GM21528 (cell line): ENCODE data around the gene ASH1L.
"Not testable (repeated sequence)": the region's sequence is repeated elsewhere in the genome, so short reads cannot be mapped to it uniquely, and the experiment has no call there.

Experiments used
- ATAC-seq: cut with Tn5 transposase; IDR thresholded peaks from one replicate; pipeline ENCODE4 v1.9.1; 2021; ENCODE audit warnings: mild to moderate bottlenecking, moderate library complexity; ENCODE audit not compliant: unreplicated experiment, low FRiP score

ASH1L gene

DNA sequence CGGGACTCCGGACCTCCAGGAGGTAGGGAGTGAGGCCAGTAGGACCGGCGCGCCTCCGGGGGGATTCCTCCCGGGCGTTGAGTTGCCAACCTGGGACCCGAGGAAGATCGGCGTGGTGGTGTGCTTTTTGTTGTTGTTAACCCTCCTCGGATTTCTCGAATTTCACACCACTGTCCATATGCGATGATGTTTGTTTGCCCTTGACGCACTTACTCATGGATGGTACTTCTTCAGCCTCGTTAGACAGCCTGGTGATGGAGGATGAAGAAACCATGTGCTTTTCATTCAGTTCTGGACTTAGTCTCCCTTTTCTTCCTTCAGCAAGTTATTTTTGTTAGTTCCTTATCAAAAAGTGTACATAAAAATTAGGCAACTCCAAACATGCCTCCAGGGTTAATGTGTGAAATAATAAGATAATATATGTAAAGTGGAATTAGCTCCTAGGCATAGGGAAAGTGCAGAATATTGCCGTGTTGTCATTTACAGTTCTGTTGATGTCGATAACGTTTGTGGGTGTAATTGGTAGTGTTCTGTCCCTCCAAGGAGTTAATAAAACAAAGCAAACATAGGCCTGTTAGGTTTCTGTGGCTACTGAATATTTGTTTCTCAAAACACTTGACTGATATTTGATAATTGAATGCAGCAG is 897 bp upstream of the ASH1L start:
- not testable (repeated sequence) for ATAC-seq

DNA sequence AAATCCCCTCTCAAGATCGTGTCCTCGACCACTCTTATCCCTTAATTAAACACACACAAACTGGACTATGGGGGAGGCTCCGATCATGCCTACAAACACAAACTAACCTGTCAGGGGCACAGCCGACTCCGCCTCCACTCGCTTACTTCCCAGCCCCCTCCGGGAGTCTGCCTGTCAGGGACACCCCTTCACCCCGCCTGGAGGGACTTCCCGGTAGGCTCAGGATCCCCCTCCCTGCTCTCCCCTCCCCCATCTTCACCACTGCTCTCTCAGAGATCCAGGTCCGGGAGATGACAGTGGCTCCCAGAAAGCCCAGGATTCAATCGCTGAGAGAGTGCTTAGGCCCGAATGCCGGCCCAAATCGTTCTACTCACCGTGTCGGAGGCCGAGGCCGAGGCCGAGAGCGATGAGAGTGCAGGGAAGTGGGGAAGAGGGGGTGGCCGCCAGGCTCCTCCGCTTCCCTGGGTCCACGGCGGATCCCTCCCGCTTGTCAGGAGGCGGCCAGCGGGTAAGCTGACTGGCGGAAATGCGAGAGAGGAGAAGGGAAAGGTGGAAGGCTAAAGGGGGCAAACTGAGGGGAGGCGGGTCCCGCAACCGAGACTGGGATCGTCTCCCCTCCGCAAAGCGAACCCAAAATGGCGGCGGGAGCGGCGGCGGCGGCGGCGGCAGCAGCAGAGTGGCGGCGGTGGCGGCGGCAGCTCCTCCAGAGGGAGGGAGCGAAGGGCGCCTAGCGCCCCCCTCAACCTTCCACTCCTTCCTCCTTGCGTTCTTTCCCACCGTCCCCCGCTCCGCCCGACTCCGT is 623 bp downstream of the ASH1L start:
- ATAC-seq = peak; percentile 33

DNA sequence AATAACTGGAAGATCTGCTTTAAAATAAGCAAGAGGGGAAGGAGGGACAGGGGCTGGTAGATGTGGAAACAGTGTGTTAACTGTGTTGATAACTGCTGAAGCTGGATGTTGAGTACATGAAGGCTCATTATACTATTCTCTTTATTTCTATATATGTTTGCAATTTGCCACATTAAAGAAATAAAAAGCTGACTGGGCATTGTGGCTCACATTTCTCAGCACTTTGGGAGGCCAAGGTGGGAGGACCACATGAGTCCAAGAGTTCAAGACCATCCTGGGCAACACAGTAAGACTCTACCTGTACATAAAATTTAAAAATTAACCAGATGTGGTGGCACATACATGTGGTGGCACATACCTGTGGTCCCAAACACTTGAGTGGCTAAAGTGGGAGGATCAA is 6.7 kb downstream of the ASH1L start:
- ATAC-seq = no peak

DNA sequence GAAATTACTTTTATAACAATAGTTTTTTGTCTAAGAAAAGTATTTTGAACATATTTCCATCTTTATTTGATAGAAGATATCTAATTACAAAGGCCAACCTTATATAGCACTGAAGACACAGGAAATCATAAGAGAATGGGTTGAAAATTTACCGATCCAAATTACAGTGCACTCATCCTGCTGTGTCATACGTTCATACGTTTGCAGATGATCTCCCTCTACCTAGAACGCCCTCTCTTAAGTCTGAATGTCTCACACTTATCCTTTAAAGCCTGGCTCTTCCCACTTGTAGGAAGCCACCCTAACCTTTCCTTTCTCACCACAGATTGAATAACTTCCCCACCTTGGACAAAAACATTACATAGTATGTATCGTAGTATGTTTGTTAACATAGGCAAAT is 9.3 kb downstream of the ASH1L start:
- ATAC-seq = no peak

DNA sequence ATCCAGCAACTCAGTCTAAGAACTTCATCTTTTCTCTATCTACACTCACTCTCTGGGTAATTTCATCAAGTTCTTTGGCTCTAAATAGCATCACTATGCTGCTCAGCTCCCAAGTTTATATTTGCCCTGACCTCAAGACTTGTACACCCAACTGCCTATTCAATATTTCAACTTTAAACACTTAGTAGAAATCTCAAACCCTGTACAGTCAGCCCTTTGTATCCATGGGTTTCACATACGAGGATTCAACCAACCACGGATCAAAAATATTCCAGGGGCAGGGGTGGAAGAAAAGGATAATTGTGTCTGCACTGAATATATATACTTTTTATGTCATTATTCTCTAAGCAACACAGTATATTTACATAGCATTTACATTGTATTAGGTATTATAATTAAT is 13.9 kb downstream of the ASH1L start:
- ATAC-seq = no peak

DNA sequence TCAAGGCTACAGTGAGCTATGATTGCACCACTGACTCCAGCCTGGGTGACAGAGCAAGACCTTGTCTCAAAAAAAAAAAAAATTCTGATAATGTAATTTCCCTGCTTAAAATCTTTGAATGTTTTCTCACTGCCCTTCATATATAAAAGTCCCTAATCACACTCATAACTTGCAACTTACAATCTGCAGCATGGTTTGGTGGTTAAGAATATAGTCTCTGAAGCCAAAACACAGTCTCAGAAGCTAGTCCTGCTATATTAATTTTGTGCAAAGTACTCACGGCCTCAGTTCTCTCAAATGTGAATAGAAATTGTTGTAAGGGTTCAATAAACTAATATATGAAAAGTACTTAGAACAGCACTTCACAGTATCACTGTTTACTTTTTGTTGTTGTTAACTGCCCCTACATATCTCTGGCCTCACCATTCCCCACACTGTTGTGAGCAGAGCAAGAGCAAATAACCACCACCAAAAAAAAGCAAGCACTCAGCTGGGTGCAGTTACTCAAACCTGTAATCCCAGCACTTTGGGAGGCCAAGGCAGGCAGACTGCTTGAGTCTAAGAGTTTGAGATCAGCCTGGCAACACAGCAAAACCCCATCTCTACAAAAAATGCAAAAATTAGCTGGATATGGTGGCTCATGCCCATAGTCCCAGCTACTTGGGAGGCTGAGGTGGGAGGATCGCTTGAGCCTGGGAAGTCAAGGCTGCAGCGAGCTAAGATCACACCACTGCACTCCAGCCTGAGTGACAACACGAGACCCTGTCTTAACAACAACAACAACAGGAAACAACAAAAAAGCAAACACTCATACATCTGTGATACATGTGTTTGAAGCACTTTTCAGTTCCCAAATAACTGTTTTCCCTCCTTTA is 22.4 kb downstream of the ASH1L start:
- no peak for ATAC-seq

DNA sequence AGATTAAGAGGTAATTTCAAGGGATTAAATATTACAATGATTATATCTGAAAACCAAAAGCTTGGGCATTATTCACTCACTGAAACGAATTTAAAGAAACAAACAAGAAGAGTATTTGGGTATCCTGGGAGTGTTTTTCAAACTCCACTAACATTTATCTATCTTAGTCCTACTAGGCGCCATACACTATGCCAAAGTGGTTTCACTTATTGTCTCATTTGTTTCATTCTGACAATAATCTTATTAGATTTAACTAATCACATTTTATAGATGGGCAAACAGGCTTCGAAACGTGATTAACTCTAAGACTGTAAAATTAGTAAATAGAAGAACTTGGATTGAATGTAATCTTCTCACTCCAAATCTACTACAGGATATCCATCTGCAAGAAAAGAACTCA is 25.4 kb downstream of the ASH1L start:
- ATAC-seq = no peak

DNA sequence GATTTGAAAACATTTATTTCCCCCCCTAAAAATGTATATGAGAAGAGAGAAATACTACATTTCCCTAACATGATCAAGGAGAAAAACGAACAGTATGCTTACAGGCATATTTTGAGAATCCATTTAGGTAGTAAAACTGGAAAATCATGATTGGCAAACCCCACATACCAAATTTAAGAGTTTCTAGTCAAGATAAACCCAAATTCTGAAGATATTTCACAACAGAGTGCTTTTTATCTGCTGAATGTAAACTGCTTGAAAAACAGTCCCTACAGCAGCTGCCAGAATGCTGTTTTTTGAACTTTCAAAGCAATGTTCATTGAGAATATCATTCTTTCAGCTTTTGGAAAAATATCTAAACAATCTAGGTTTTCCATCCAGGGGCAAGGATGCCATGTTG is 31.0 kb downstream of the ASH1L start:
- no peak for ATAC-seq

DNA sequence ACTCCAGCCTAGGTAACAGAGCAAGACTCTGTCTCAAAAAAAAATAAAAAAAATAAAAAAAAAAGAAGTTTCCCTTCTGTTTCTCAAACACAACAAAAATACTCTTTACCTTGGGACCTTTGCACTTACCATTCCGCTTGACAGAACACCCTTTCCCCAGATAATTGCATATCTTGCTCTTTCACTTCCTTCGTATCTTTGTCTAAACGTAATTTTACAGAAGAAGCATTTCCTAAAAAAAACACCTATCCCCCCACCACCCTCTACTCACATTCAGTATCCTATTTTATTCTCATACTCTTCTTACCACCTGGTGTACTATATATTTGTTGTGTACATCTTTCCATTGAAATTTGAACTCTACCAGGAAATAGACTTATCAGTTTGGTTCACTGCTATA is 32.7 kb downstream of the ASH1L start:
- no peak for ATAC-seq

DNA sequence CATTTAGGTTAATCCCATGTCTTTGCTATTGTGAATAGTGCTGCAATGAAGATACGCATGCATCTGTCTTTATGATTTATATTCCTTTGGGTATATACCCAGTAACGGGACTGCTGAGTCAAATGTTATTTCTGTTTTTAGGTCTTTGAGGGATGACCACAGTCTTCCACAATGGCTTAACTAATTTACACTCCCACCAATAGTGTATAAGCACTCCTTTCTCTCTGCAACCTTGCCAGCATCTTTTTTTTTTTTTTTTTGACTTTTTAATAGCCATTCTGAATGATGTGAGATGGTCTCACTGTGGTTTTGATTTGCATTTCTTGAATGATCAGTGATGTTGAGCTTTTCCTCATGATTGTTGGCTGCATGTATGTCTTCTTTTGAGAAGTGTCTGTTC is 33.5 kb downstream of the ASH1L start:
- ATAC-seq = no peak

DNA sequence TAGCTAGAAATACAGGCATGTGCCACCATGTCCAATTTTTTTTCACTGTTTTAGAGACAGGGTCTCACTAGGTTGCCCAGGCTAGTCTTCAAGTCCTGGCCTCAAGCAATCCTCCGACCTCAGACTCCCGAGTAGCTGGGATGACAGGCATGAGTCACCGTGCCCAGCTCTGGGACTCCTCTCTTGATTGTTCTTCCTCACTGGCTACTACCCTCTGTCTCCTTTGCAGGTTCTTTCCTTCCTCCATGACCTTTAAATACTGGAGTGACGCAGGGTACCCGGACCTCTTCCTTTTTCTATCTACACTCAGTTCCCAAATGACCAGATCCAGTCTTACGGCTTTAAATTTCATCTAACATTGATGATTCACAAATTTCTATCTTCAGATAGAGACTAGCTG is 34.9 kb downstream of the ASH1L start:
- ATAC-seq = no peak

DNA sequence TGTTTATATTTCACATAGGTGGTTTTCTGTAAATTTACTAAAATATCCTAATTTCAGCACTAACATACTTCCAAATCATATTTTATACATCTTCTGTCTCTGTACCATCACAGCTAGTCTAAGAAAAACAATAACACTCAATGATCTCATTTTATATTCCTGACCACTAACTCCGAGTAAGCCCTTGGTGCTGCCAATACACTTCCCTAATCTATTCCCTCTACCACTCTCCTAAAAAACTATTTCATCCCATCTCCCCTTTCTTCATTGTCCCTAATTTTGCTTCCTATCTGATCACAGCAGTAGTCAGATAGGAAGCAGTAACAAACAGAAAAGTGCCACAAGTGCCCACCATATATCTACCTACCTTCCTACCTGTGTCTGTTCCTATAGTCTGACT is 36.2 kb downstream of the ASH1L start:
- ATAC-seq = no peak

DNA sequence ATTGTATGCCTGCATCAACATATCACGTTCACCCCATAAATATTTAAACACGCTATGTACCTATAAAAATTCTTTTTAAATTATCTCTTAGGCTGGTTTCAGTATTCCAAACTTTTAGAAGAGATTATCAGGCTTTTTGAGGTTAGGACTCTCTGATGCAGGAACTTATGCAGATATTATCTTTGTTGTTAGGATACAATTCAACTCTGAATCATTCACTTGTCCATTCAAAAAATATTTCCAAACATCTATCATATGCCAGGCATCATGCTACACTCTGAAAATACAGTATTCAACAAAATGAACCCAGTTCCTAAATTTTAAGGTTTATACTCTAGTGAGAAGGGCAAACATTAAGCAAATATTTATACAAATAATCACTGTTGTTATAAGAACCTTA is 40.5 kb downstream of the ASH1L start:
- no peak for ATAC-seq

DNA sequence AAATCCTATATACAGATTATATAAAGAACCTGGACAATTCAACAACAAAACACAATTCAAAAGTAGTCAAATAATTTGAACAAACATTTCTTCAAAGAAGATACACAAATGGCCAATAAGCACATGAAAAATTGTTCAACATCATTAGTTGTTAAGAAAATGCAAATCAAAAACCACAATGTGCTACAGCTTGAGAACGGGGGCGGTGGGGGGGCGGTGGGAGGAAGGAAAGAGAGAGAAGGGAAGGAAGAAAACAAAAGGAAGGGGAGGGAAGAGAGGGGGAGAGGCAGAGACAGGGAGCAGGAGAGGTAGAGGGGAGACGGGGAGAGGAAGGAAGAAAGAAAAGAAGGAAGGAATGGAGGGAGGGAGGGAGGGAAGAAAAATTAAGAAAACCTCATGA is 44.1 kb downstream of the ASH1L start:
- ATAC-seq = no peak

DNA sequence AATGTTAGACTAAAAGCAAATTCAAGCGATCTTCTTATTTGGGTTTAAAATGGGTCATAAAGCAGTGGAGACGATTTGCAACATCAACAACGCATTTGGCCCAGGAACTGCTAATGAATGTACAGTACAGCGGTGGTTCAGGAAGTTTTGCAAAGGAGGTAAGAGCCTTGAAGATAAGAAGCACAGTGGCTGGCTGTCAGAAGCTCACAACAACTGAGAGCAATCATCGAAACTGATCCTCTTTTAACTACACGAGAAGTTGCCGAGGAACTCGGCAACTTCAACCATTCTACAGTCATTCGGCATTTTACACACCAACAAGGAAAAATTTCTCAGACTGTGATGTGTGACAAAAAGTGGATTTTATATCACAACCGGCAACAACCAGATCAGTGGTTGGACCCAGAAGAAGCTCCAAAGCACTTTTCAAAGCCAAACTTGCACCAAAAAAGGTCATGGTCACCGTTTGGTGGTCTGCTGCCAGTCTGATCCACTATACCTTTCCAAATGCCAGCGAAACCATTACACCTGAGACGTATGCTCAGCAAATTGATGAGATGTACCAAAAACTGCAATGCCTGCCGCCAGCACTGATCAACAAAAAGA is 47.9 kb downstream of the ASH1L start:
- ATAC-seq = no peak

DNA sequence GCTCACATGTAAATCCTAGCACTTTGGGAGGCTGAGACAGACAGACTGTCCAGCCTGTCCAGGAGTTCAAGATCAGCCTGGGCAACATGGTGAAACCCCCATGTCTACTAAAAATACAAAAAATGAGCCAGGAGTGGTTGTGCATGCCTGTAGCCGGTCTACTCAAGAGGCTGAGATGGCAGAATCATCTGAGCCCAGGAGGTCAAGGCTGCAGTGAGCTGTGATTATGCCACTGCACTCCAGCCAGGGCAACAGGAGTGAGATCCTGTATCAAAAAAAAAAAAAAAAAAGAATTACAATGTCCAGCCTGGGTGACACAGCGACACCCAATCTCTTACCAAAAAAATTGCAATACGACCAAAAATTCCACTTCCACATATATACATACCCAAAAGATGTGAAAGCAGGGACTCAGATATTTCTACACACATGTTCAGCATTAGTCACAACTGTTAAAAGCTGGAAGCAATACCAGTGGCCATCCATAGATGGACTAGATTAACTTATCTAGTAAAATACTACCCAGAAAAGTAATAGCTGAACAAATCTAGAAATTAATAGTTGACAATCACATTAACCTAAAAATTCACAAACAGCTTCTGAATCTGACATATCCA is 49.2 kb downstream of the ASH1L start:
- ATAC-seq = no peak

DNA sequence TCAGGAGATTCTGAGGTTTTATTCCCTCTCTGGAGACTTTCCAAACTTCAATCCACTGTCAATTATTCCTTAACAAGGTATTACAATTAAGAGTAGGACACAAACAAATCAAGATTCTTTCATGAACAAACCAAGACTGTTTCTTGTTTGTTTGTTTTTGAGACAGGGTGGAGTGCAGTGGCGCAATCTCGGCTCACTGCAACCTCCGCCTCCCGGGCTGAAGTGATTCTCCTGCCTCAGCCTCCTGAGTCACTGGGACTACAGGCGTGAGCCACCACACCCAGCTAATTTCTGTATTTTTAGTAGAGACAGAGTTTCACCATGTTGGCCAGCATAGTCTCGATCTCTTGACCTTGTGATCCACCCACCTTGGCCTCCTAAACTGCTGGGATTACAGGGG is 51.2 kb downstream of the ASH1L start:
- not testable (repeated sequence) for ATAC-seq

DNA sequence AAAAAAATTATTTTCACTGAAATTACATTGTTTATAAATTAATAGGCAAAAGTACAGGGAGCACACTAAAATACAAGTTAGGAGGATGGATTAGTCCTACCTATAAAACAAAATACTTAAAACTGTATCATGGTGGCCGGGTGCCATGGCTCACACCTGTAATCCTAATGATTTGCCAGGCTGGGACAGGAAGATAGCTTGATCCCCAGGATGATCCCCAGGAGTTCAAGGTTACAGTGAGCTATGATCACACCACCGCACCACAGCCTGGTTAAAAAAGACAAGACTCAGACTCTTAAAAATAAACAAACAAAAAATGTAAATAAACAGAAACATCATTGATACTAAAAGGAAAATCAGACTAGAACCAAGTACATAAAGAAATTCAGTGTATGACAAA is 53.5 kb downstream of the ASH1L start:
- ATAC-seq = no peak

DNA sequence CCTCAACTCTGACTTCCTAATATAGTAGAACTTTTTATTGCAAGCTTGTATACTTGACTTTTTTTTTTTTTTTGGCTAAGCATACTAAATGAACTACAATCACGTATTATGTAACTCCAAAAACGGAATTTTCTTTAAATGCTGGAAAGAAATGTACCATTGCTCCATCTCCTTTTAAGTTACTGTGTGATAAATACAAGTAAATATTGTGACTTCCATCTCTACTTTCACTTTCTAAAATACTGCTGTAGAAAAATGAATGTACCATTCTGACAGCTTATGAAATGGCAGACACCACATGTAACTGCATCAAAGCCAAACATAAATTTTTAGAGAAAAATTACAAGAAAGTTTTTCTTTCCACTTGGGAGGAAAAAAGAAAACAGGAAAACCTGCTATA is 54.7 kb downstream of the ASH1L start:
- ATAC-seq = no peak

DNA sequence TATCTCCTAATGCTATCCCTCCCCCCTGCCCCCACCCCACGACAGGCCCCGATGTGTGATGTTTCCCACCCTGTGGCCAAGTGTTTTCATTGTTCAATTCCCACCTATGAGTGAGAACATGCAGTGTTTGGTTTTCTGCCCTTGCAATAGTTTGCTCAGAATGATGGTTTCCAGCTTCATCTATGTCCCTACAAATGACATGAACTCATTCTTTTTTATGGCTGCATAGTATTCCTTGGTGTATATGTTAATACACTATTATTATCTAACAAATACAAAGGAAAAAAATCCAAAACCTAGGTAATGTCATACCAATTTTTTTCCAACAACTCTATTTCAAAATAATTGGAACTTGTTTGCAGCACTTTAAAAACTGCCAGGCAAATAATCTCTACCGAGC is 56.6 kb downstream of the ASH1L start:
- ATAC-seq = not testable (repeated sequence)

DNA sequence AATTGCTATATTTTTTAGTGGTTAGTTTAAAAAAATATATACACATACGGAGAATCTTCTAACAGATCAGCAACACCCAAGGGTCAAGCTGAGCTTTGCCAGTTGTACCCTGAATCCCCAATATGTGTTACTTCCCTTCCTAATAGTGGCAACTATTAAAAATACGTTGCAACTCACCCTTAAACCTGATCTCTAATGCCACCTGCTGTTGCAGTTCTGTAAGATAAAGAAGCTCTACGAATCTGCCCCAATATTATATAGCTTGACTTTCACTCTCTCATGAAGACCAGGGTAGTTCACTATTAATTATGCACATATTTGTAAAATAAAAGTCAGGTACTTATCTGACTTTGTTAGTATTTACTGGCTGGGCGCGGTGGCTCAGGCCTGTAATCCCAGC is 58.4 kb downstream of the ASH1L start:
- no peak for ATAC-seq
